GM19395 (cell line): ENCODE measurements around the gene CCM2L.

Source experiments
- ATAC-seq: cut with Tn5 transposase; IDR thresholded peaks from one replicate; pipeline ENCODE4 v1.9.1; 2021; ENCODE audit warnings: mild to moderate bottlenecking, moderate library complexity; ENCODE audit not compliant: unreplicated experiment

The CCM2L gene

DNA sequence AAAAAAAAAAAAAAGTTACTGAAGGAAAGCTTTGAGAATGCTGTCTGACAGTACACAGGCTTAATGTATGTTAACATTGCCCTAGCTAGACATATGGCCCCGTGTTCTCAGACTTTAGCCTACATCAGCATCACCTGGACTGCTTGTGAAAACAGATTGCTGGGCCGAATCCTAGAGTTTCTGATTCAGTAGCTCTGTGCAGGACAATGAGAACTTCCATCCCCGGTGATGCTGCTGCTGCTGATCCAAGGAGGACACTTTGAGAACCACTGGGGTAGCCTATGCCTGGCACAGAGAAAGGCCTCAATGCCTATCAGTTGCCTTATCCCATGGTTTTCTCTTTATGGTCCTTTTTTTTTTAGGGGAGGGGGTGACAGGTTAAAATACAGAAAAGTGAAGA lies 43.4 kb downstream of the CCM2L start:
- ATAC-seq: no peak

DNA sequence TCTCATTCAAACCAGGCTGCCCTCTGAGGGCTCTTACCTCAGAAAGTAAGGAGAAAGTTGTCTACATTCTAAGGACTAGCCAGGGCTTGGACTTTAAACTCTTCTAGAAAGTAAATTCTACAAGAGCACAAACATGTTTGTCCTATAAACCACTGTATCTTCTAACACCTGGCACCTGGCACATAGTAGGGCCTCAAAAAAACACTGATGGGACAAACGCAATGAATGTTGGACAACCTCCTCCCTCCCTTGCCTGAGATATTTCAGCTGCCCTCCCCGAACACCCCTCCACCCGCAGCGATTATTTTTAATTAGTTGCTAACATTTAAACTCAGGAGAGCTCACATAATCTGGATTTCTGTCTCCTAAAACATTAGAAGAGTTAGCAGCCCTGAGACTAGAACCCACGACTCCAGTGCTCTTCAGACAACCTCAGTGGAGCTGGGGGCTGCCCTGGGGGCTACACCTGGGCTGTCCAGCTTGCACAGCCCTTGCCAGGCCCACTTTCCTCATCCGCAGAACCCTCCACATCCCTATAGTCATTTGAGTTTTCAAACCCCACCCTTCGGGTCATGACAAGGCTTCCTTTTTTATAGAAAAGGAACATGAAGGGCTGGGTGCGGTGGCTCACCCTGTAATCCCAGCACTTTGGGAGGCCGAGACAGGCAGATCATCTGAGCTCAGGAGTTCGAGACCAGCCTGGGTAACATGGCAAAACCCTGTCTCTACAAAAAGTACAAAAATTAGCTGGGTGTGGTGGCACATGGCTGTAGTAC lies 46.7 kb downstream of the CCM2L start:
- ATAC-seq: no peak

DNA sequence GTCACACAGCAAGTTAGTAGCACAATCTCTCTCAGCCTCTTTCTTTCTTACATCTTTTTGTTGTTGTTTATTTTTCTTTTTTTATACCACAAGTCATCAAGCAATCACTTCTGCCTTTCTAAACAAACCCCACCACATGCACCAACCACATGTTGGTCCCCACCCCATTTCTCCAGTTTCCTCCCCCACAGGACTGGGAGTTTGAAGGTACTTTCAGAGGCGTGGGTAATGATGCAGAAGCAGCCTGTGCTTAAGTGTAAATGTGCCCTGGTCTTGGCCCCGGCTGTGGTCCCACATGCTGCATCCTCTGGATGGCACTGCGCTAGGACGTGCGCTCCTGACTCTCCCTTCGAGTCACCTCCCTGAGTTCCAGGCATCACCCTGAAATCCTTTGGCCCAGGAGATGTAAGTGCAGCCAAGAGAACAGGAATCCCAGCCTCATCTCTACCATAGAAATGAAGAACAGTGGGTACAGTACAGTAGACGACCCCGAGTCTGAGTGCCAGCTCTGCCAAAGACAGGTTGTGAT lies 47.5 kb downstream of the CCM2L start:
- no peak for ATAC-seq

DNA sequence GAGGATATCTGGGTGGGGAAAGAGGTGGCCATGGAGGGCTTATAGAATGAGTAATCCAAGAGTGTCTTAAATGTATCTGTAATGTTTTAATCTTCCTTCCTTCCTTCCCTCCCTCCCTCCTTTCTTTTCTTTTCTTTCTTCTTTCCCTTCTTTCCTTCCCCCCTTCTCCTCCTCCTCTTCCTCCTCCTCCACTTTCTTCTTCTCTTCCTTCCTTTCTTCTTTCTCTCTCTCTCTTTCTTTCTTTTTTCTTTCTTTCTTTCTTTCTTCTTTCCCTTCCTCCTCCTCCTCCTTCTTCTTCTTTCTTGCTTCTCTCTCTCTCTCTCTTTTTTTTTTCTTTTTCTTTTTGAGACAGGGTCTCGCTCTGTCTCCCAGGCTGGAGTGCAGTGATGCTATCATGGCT lies 49.0 kb downstream of the CCM2L start:
- no peak for ATAC-seq

DNA sequence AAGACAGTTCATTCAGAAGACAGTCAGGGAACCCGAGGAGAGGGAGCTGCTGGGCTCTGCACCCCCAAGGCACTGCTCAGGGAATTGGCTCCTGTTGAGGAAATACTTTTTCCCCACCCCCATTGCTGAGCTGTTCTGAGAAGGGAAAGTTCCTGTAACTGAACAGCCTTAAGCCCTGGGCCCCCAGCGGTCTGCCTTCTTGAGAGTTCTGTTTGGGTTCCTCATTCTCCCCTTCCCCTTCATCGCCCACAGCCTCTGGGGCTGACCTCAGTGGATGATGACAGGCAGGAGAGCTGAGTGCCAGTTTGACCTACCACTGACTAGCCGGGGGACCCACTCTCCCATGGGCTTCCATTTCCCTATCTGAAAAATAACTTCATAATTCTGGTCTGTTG lies 52.5 kb downstream of the CCM2L start:
- ATAC-seq: no peak

DNA sequence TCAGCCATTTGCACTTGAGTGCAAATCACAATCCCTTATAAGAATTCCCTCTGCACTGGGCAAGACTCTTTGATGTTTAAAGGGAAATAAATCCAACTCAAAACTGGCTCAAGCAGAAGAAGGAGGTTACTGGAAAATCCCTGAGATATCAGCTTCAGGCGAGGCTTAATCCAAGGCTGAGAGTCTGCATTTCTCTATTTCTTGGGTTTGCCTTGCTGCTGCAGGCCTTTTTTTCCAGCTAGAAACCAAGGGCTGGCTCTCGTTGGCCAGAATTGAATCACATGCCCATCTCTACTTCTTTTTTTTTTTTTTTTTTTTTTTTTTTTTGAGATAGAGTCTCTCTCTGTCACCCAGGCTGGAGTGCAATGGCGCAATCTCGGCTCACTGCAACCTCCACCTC lies 53.5 kb downstream of the CCM2L start:
- ATAC-seq: no peak

DNA sequence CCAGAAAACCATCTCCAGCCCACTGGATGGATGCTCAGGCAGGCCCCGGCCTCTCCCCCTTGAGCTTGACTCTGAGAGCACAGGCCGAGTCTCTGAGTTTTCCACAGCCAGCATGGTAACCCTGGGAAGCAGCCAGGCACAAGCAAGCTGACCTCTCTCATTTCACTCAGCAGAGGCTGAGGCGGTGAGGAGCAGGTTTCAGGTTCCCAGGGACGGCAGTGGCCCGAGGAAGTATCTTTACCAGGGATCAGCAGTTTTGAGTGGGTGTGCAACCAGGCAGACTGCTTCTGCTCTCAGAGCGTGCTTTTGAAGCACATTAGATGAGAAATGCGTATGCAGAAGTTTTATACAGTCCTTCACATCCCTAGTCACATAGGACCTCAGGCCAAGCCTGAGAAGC lies 54.4 kb downstream of the CCM2L start:
- no peak for ATAC-seq

DNA sequence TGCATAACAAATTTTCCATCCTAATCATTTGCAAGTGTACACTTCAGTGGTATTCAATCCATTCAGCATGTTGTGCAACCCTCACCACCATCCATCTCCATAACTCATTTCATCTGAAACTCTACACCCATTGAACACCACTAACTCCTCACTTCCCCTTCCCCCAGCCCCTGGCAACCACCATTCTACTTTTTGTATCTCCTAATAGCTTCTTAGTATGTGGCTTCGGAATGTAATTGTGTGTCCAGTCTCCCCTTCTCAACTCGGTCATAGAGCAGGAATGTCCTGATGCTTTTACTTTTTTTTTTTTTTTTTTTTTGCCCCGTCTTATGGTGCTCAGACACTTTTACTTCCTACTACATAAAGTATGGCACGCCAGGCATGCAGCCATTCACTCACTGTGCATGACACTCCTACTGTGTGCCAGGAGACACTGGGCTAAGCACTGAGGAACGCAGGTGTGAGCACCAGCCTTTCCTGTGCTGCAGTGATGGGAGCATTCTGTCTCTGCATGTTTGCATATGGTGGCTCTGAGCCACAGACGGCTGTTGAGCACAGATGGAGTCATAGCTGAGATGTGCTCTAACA lies 57.1 kb downstream of the CCM2L start:
- ATAC-seq: no peak

DNA sequence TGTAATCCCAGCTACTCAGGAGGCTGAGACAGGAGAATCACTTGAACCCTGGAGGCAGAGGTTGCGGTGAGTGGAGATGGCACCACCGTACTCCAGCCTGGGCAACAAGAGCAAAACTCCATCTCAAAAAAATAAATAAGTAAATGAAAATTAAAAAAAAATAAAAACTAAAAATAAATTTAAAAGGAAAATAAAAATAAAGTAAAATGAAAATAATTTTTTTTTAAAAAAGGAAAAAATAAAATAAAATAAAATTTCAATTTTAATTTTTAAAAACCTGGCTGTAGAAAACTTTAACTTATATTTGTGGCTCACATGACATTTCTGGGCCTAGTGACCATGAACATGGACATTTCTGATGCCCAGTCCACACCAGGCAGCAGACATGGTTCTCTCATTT lies 57.9 kb downstream of the CCM2L start:
- no peak for ATAC-seq

DNA sequence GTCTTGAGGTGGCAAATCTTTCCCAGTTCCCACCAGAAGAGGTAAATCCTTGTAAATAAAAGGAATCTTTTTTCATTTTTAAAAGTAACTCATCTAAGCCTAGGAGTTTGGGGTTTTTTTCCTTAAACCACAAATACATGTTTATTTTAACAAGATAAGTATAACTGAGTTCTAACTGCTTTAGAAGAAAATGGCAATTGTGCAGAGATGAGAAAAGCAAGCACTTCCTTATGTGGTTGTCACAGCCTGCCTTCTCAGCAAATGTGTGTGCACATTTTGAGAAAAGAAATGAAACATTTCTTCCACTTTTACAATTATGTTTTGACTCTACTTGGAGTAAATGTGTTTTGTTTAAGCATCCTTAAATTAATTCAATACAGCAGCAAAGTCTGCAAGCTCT lies 59.5 kb downstream of the CCM2L start:
- no peak for ATAC-seq

DNA sequence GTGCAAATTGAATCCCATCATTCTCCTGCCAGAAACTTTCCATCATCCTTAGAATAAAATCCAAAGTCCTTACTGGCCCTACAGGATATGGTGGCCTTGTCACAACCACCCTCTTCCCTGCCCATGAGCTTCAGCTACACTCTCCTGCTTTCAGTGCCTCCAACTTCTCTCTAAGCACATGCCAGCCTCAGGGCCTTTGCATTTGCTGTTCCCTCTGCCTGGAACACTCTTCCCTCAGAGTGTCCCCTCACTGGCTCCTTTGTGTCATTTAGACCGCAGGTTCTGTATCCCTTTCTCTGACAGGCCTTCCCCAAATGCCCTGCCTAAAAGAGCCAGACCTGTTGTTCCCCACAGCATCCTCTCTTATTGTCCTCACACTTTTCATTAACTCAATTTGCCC lies 60.0 kb downstream of the CCM2L start:
- ATAC-seq: no peak

DNA sequence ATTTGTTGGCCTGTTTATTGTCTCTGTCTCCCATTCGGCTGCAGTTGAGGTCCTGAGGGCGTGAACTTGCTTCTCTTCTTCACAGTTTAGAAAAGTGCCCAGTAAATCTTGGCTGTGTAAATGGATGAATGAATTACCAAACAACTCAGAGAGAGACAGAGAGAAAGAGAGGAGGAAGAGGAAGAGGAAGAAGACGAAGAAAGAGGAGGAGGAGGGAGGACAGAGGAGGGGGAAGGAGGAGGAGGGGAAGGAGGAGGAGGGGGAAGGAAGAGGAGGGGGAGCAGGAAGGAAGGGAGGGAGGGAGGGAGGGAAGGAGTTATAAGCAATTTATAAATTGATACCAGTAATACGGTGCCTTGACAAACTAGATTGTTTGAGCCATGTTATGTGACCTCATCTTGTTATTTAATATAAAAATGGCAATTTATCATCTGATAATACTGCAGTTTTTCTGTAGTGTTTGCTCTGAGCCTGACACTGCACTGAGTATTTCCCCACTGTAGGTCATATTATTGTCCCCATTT lies 60.5 kb downstream of the CCM2L start:
- no peak for ATAC-seq

DNA sequence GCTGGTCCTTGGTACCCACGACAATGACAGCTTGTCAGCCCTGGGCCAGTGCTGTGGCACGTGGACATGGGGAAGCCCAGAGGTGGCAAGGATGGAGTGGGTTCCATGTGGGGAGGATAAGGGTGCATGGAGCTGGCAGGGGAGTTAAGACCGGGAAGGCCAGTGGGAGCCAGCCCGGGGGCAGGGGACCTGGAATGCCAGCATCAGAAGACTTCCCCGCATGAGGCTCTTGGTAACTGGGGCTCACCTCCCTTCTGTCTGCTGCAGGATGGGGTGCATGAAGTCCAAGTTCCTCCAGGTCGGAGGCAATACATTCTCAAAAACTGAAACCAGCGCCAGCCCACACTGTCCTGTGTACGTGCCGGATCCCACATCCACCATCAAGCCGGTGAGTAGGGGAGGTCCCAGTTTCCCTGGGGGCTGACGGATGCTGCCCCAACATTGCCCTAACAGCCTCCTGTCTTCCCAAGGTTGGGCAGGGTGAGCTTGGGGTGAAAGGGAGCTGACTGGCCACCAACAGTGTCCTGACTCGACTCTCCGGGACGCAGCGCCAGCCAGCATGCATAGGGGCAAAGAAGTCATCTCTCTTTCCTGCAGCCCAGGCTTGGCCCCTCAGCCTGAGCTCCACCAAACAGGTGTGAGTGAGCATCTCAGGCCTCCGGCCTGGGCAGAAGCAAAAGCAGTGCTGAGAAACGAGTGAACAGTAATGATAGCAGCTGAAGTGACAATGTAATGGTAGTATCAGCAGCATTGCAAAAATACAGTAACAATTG lies 61.3 kb downstream of the CCM2L start:
- ATAC-seq: no peak

DNA sequence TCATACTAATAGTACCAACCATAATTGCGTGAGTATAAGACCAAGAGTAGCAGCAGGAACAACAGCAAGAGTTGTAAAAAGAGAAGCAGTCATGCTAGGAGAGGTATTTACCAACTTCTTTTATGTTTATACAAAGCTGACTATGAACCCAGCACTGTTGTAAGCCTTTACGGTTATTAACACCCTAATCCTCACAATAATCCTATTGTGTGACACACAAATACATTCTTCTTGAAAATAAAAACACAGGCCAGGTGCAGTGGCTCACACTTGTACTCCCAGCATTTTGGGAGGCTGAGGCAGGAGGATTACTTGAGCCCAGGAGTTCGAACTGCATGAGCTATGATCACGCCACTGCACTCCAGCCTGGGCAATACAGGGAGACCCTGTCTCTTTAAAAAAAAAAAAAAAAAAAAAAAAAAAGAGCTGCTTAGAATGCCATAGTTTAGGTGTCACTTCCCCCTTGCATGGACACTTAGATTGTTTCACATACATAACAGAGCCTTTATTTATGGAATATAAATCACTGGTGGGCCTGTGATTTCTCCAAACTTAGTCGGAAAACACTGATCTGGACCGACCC lies 62.0 kb downstream of the CCM2L start:
- no peak for ATAC-seq

DNA sequence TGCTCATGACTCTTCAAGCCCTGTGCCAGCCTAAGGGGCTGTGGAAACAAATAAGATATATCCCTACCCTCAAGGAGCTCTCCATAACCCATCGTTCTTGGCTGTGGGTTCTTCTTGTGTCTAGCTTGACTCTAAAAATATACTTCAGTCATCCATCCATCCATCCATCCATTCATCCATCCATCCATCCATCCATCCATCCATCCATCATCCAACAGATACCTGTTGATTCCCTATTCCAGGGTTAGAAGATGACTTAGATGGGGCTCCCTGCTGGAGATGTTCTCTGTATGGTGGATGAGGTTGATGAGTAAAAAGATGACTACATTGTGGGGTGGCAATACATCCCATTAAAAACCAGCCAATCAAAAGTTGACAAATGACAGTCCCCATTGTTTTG lies 65.3 kb downstream of the CCM2L start:
- ATAC-seq: no peak

DNA sequence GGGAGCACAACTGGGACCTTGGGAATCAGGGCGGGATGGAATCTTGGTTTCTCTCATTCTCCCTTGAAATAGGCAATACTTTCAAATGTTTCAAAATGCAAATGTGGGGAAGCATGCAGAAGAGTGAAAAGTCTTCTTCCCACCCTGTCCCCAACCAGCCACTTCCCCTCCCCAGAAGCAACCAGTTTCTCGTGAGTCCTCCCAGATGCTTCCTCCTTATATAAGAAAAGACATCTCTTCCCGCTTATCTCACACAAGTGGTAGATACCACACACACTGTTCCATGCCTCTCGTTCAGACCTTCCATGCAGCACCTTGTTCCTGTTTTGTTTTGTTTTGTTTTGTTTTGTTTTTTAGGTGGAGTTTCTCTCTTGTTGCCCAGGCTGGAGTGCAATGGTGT lies 67.0 kb downstream of the CCM2L start:
- no peak for ATAC-seq

DNA sequence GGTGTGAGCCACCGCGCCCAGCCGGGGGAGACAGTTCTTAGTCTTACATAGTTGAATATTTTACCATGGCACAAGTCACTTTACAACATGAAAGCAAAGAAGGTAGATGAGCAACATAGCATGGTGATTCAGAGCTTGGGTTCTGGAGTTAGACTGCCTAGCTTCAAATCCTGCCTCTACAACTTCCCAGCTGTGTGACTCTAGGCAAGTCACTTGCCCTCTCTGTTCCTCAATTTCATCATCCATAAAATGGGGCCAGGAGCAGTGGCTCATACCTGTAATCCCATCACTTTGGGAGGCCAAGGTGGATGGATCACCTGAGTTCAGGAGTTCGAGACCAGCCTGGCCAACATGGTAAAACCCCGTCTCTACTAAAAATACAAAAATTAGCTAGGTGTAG lies 68.1 kb downstream of the CCM2L start:
- ATAC-seq: no peak

DNA sequence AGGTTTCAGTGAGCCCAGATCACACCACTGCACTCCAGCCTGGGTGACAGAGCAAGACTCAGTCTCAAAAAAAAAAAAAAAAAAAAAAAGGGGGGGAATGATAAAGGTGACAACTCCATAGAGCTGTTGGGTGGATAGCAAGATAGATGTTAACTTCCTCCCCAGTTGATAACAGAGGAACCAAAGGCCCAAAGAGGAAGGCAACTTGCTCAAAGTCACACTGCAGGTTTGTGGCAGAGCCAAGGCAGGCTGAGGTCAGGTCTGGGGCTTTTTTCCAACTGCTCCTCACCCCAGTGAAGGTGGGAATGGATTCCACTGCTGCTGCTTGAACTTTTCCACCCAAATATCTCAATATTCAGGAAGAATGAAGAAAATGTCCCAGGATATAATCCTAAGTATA lies 68.6 kb downstream of the CCM2L start:
- ATAC-seq: no peak

DNA sequence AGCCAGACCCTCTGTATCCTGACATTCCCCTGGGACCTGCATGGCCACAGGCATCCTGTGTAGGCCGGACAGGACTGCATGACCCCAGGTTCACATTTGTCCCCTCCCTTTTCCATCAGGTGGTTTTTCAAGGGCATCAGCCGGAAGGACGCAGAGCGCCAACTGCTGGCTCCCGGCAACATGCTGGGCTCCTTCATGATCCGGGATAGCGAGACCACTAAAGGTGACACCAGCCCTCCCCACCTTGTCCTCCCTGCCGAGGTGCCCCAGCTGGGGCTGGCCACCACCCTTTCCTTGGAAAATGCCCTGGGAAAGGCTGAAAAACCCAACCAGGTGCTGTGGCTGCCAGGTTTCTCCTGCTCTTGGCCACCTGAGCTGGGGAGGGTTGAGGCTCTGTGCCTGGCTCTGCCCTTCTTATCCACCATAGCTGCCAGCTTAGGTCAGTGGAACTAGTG lies 69.4 kb downstream of the CCM2L start:
- no peak for ATAC-seq

DNA sequence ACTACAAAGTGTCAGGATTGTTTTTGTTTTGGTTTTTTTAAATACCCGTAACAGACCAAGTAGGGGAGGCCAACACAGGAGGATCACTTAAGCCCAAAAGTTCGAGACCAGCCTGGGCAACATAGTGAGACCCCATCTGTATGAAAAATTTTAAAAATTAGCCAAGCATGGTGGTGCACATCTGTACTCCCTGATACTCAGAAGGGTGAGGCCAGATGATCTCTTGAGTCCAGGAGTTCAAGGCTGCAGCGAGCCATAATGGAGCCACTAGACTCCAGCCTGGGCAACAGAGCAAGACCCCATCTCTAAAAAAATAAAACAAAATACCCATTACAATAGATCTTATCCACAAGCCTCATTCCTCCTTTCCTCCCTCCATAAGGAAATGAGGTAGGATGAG lies 70.5 kb downstream of the CCM2L start:
- no peak for ATAC-seq
